ENCODE measurements around the gene SNX5. TPM values are rescaled to one million over a fixed set of nuclear protein-coding genes. Genes with fewer than 3 reads are reported as not detected.

SNX5 gene
- total and polyA plus RNA-seq, 2 of the 8 experiments (the other 6 are each of a cell fraction or from before 2014, with no cell fraction given): 155 to 194 TPM

- Histone ChIP-seq H2BK15ac (ENCODE audit: low read length) (no peak overlapping the region), H3K4me2 (ENCODE audit: insufficient read depth in 1 of 2, low read depth in 2 of 2, low read length in 2 of 2) (no peak overlapping the region), H3K14ac (ENCODE audit: insufficient read length) (no peak overlapping the region), H3K56ac (replicated peaks; ENCODE audit: insufficient read length, low read depth, low read length) (no peak overlapping the region), H4K5ac (ENCODE audit: insufficient read length, low read depth, low read length) (no peak overlapping the region), H3K4me1 (replicated peaks in 1 of 4; ENCODE audit: control insufficient read depth in 3 of 4, insufficient read depth in 4 of 4, low read length in 3 of 4) (no peaks in the 10 kb centered on the region), H4K91ac (replicated peaks; ENCODE audit: insufficient read length, low read length) (no peak overlapping the region), H2BK5ac (ENCODE audit: low read depth, low read length) (no peak overlapping the region), H3K79me2 (ENCODE audit: control insufficient read depth in 1 of 2, insufficient read depth in 2 of 2, low read length in 2 of 2) (no peaks in the 10 kb centered on the region), H3K23ac (ENCODE audit: insufficient read length) (no peak overlapping the region), H2BK12ac (ENCODE audit: low read depth, low read length) (no peak overlapping the region), H2AFZ (ENCODE audit: low read length) (no peak overlapping the region), H2BK20ac (ENCODE audit: low read length) (no peak overlapping the region), H4K8ac (ENCODE audit: extremely low read depth, insufficient read depth, low read length) (no peak overlapping the region; the same call in 1 of the 2 replicates), H3K27me3 (replicated peaks in 1 of 4; ENCODE audit: control insufficient read depth in 3 of 4, extremely low read depth in 1 of 4, insufficient read depth in 3 of 4, low read length in 3 of 4) (no peaks in the 10 kb centered on the region), H4K20me1 (replicated peaks in 1 of 2; ENCODE audit: control insufficient read depth in 1 of 2, insufficient read depth in 2 of 2, low read length in 2 of 2) (peaks cover 0 to 1% of the 10 kb centered on the region in 2 experiments), H3K79me1 (ENCODE audit: low read depth, low read length) (no peaks in the 10 kb centered on the region), H3K36me3 (ENCODE audit: control insufficient read depth in 2 of 4, insufficient read depth in 4 of 4, low read length in 3 of 4) (peaks cover 4 to 15% (median 8%) of the 10 kb centered on the region in 4 experiments; a peak in 5 of 8 replicates), H3K23me2 (ENCODE audit: low read depth, low read length) (peaks cover 12% of the 10 kb centered on the region; the same call in 1 of the 2 replicates), H3K4ac (replicated peaks; ENCODE audit: insufficient read length, low read depth, low read length) (no peak overlapping the region), H2BK120ac (replicated peaks; ENCODE audit: low read depth, low read length) (no peak overlapping the region), H3K9me3 (ENCODE audit: insufficient read depth in 2 of 2, low read depth in 1 of 2, low read length in 1 of 2) (no peaks in the 10 kb centered on the region; a peak in 1 of 4 replicates), H2AK5ac (ENCODE audit: low read depth, low read length) (no peak overlapping the region), H3K9ac (replicated peaks in 1 of 4; ENCODE audit: extremely low read depth in 1 of 4, low read depth in 3 of 4, low read length in 3 of 4) (no peak overlapping the region), H3K18ac (ENCODE audit: extremely low read depth, low read length) (no peak overlapping the region), H3K27ac (ENCODE audit: low read depth, low read length) (no peak overlapping the region), H3K4me3 (ENCODE audit: extremely low read depth in 1 of 4, insufficient read depth in 2 of 4, low read depth in 3 of 4, low read length in 4 of 4) (no peak overlapping the region)
- TF ChIP-seq PHF8 (conservative IDR thresholded peaks at IDR 0.05; ENCODE audit: low read depth, low read length) (no peak), TCF12 (IDR thresholded peaks at IDR 0.05; ENCODE audit: low read depth, low read length) (no peak), CTBP2 (IDR thresholded peaks at IDR 0.05; ENCODE audit: borderline replicate concordance, insufficient read depth, insufficient read length, low read length) (no peak)
- CTCF ChIA-PET (ENCODE audit: partially characterized antibody): interaction anchor here (0.8 to 4.4 kb wide), 8 partner anchors 14 to 65 kb away, joined by 3 to 48 read pairs (median 4); no protein-coding TSS in a partner anchor
- FAIRE-seq: no peak
- POLR2A ChIA-PET (ENCODE audit: partially characterized antibody): interaction anchor here (1.0 kb wide), 1 partner anchor 37 kb away, joined by 3 read pairs; no protein-coding TSS in a partner anchor
- 92% methylated on average over 10 of the region's 10 CpGs; no CpG with 5 or more reads in 1 of the 2 experiments for WGBS, 2 experiments (ENCODE audit: extremely low coverage in 1 of 2, insufficient coverage in 1 of 2, insufficient read length in 1 of 2, insufficient replicate concordance in 2 of 2, low coverage in 1 of 2, low lambda C conversion rate in 2 of 2, missing lambda C conversion rate in 1 of 2)
- no peak for DNase-seq (ENCODE audit: low read depth in 1 of 2, low spot score in 2 of 2)
These were observed 49.5 kb upstream of the SNX5 start for GRCh38 chr20:18018100-18018499.
